ENCODE measurements around the gene PROX2. TPM values are rescaled to one million over a fixed set of nuclear protein-coding genes. Genes with fewer than 3 reads are reported as not detected.
A peak's percentile ranks its signal among the peaks of the same experiment; 100 is the strongest.

The PROX2 gene
- total RNA-seq, 2 donors from 2014 or later, result 0.23 to 0.29 TPM

DNA sequence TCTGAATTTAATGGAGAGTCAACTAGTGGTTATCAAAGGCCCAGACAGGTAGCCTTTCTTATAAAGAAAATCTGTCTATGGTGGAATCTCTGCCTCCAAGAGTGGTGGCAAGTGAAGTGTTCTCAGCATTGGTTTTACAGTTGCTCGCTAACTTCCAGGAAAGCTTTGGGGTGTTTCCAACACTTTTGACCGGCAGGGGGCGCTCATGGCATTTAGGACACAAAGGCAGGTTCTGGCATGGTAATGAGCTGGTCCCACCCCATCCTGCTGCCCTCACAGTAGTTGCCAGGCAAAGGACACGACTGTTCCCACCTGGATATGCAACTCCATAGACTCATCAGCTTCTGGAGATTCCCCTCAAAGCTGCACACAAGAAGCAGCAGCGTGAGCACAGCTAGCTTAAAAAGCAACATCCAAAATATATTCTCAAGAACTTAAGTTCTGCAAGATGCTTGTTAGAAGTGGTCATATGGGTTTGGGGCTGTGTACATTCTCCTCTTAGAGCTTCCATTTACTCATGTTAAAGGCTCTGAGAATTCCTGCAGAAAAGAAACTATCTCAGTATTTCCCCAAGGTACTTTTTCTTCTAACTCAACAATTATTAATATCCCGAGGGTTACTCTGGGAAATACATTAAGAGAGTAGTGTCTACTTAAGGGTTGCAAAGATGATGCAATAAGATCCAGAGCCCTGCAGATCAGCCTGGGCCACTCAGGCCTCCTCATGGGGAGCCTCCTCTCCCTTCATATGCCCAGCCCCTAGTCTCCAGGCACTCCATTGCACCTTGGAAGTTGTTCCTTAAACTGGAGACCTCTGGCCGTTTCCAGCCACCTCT, 14.8 kb downstream of the PROX2 start:
- Mint-ChIP-seq H3K27ac (no peak overlapping the region), H3K27me3 (ENCODE audit: low read depth) (no peaks in the 10 kb centered on the region), H3K4me3 (no peak overlapping the region), H3K9me3 (no peaks in the 10 kb centered on the region), H3K36me3 (ENCODE audit: insufficient read depth in 2 of 2) (no peaks in the 10 kb centered on the region), H3K4me1 (ENCODE audit: low read depth) (peaks cover 10% of the 10 kb centered on the region)
- ATAC-seq (replicated peaks in 1 of 2) (peak; percentile 73 to 88), DNase-seq (peak; percentile 88 to 92)

GRCh38 chr14:74859757-74860552, 16.0 kb downstream of the PROX2 start:
- Mint-ChIP-seq H3K9me3 (no peaks in the 10 kb centered on the region), H3K4me3 (no peak overlapping the region), H3K27ac (no peak overlapping the region), H3K36me3 (ENCODE audit: insufficient read depth in 2 of 2) (no peaks in the 10 kb centered on the region), H3K27me3 (ENCODE audit: low read depth) (no peaks in the 10 kb centered on the region), H3K4me1 (ENCODE audit: low read depth) (peaks cover 9% of the 10 kb centered on the region)
- DNase-seq (no peak), ATAC-seq (replicated peaks in 1 of 2) (no peak)

DNA sequence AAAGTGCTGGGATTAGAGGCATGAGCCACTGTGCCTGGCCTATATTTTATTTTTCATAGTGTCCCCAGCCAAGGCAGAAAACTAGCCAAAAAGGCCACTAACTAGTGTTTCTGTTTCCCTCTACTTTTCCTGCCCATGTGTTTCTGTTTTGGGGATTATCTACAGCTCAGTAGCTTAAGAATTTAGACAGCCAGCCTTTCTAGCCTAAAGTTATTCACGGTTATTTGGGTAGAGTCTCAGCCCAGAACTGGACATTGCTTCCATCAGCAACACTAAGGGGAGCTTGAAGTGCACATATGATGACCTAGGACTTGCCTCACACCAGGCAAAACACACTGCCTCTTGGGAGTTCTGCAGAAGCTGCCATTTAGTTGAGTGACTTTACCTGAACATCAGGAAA, 17.9 kb downstream of the PROX2 start:
- Mint-ChIP-seq H3K9me3 (no peaks in the 10 kb centered on the region), H3K27me3 (ENCODE audit: low read depth) (no peaks in the 10 kb centered on the region), H3K4me1 (ENCODE audit: low read depth) (peaks cover 12% of the 10 kb centered on the region), H3K27ac (no peak overlapping the region), H3K36me3 (ENCODE audit: insufficient read depth in 2 of 2) (no peaks in the 10 kb centered on the region), H3K4me3 (no peak overlapping the region)
- ATAC-seq (replicated peaks in 1 of 2) (no peak), DNase-seq (no peak)

- DNase-seq (no peak), ATAC-seq (replicated peaks in 1 of 2) (no peak)
- H3K4me3 Mint-ChIP-seq, result no peak overlapping the region
- peaks cover 21% of the 10 kb centered on the region for H3K4me1 Mint-ChIP-seq (ENCODE audit: low read depth)
- no peaks in the 10 kb centered on the region for H3K27me3 Mint-ChIP-seq (ENCODE audit: low read depth)
- no peak overlapping the region for H3K27ac Mint-ChIP-seq
- H3K36me3 Mint-ChIP-seq (ENCODE audit: insufficient read depth in 2 of 2), result no peaks in the 10 kb centered on the region
- no peaks in the 10 kb centered on the region for H3K9me3 Mint-ChIP-seq
These were observed 19.6 kb downstream of the PROX2 start for GRCh38 chr14:74856366-74856765.

- no peak for ATAC-seq (replicated peaks in 1 of 2)
- Mint-ChIP-seq H3K27ac (no peak overlapping the region), H3K27me3 (ENCODE audit: low read depth) (no peaks in the 10 kb centered on the region), H3K4me3 (no peak overlapping the region), H3K9me3 (no peaks in the 10 kb centered on the region), H3K4me1 (ENCODE audit: low read depth) (peaks cover 18% of the 10 kb centered on the region), H3K36me3 (ENCODE audit: insufficient read depth in 2 of 2) (no peaks in the 10 kb centered on the region)
- DNase-seq, result no peak
These were observed 20.0 kb downstream of the PROX2 start for GRCh38 chr14:74855945-74856344.

DNA sequence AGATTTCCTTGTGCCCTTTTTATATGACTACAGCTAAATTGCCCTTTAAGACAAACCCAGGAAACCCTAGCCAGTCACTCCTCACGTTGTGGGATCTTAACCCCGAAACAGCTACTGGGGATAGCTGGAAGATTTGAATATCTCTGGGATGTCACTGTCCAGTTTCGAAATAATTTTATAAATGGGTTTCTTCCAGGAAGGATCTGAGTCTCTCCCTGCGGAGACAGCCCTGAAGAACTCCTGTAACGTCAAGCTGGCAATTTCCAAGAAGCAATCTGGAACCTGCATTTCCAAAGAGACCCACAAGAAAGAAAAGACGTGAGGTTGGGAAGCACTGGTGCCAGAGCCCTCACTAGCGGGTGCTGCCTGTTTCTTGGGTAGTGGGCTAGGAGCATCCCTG, 20.9 kb downstream of the PROX2 start:
- no peak for ATAC-seq (replicated peaks in 1 of 2)
- no peak for DNase-seq
- no peaks in the 10 kb centered on the region for H3K9me3 Mint-ChIP-seq
- H3K27me3 Mint-ChIP-seq (ENCODE audit: low read depth), result no peaks in the 10 kb centered on the region
- no peaks in the 10 kb centered on the region for H3K36me3 Mint-ChIP-seq (ENCODE audit: insufficient read depth in 2 of 2)
- no peak overlapping the region for H3K4me3 Mint-ChIP-seq
- no peak overlapping the region for H3K27ac Mint-ChIP-seq
- peaks cover 12% of the 10 kb centered on the region for H3K4me1 Mint-ChIP-seq (ENCODE audit: low read depth)

- no peak overlapping the region for H3K4me3 Mint-ChIP-seq
- H3K4me1 Mint-ChIP-seq (ENCODE audit: low read depth), result peaks cover 12% of the 10 kb centered on the region
- H3K27ac Mint-ChIP-seq, result no peak overlapping the region
- H3K9me3 Mint-ChIP-seq, result no peaks in the 10 kb centered on the region
- H3K27me3 Mint-ChIP-seq (ENCODE audit: low read depth), result no peaks in the 10 kb centered on the region
- H3K36me3 Mint-ChIP-seq (ENCODE audit: insufficient read depth in 2 of 2), result no peaks in the 10 kb centered on the region
- DNase-seq (no peak), ATAC-seq (replicated peaks in 1 of 2) (no peak)
These were observed 22.4 kb downstream of the PROX2 start for GRCh38 chr14:74853581-74853980.

- Mint-ChIP-seq H3K9me3 (no peaks in the 10 kb centered on the region), H3K36me3 (ENCODE audit: insufficient read depth in 2 of 2) (no peaks in the 10 kb centered on the region), H3K27ac (no peak overlapping the region), H3K4me3 (no peak overlapping the region), H3K27me3 (ENCODE audit: low read depth) (no peaks in the 10 kb centered on the region), H3K4me1 (ENCODE audit: low read depth) (peaks cover 15% of the 10 kb centered on the region)
- ATAC-seq (replicated peaks in 1 of 2) (no peak), DNase-seq (no peak)
These were observed 22.9 kb downstream of the PROX2 start for GRCh38 chr14:74852922-74853530.

- H3K27me3 Mint-ChIP-seq (ENCODE audit: low read depth), result no peaks in the 10 kb centered on the region
- no peak for DNase-seq
- no peak for ATAC-seq (replicated peaks in 1 of 2)
- H3K36me3 Mint-ChIP-seq (ENCODE audit: insufficient read depth in 2 of 2), result no peaks in the 10 kb centered on the region
- no peak overlapping the region for H3K27ac Mint-ChIP-seq
- peaks cover 22% of the 10 kb centered on the region for H3K4me1 Mint-ChIP-seq (ENCODE audit: low read depth)
- H3K4me3 Mint-ChIP-seq, result no peak overlapping the region
- no peaks in the 10 kb centered on the region for H3K9me3 Mint-ChIP-seq
These were observed 27.2 kb downstream of the PROX2 start for GRCh38 chr14:74848768-74849167.

DNA sequence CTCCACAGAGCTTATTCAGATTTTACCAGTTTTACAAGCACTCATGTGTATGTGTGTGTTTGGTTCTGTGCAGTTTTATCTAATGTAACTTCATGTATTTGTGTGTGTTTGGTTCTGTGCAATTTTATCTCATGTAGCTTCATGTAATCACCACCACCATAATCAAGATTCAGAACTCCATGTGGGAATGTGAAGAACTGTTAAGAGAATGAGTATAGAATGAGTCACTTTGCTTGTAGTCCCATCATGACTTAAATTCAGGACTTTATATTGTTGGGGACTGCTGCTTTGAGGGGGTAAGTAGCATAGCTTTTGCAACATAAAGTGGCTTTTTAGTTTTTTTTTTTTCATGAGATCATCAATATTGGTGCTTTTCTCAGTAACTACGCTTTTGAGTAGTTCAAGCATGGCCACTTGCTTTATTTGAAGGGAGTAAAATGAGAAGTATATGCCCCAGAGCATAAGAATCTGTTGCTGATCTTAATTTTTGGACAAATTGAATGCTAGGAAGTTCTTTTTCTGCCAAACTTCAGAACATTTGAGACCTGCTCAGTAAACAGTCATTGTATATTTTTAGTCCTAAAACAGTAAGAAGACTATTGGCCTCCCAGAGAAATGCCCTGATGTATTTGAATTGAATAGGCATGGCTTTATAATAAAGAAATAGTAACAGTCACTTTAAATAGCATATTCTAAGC, 28.8 kb downstream of the PROX2 start:
- ATAC-seq (replicated peaks in 1 of 2) (no peak), DNase-seq (no peak)
- no peak overlapping the region for H3K4me3 Mint-ChIP-seq
- no peaks in the 10 kb centered on the region for H3K36me3 Mint-ChIP-seq (ENCODE audit: insufficient read depth in 2 of 2)
- no peaks in the 10 kb centered on the region for H3K27me3 Mint-ChIP-seq (ENCODE audit: low read depth)
- peaks cover 10% of the 10 kb centered on the region for H3K4me1 Mint-ChIP-seq (ENCODE audit: low read depth)
- no peak overlapping the region for H3K27ac Mint-ChIP-seq
- H3K9me3 Mint-ChIP-seq, result no peaks in the 10 kb centered on the region

GRCh38 chr14:74846168-74846567, 29.8 kb downstream of the PROX2 start:
- H3K36me3 Mint-ChIP-seq (ENCODE audit: insufficient read depth in 2 of 2), result no peaks in the 10 kb centered on the region
- no peak for ATAC-seq (replicated peaks in 1 of 2)
- H3K9me3 Mint-ChIP-seq, result no peaks in the 10 kb centered on the region
- no peak overlapping the region for H3K4me3 Mint-ChIP-seq
- no peak for DNase-seq
- no peaks in the 10 kb centered on the region for H3K27me3 Mint-ChIP-seq (ENCODE audit: low read depth)
- no peak overlapping the region for H3K27ac Mint-ChIP-seq
- peaks cover 19% of the 10 kb centered on the region for H3K4me1 Mint-ChIP-seq (ENCODE audit: low read depth)

- peak overlapping the region; percentile 9 for H3K27ac Mint-ChIP-seq
- no peak for ATAC-seq (replicated peaks in 1 of 2)
- peaks cover 0 to 8% of the 10 kb centered on the region in 2 donors for H3K36me3 Mint-ChIP-seq (ENCODE audit: insufficient read depth in 2 of 2)
- H3K27me3 Mint-ChIP-seq (ENCODE audit: low read depth), result no peaks in the 10 kb centered on the region
- DNase-seq, result no peak
- peaks cover 39% of the 10 kb centered on the region for H3K4me1 Mint-ChIP-seq (ENCODE audit: low read depth)
- no peak overlapping the region for H3K4me3 Mint-ChIP-seq
- no peaks in the 10 kb centered on the region for H3K9me3 Mint-ChIP-seq
These were observed 32.3 kb downstream of the PROX2 start for GRCh38 chr14:74843653-74844052.
